Neural cell (in vitro differentiated cells): ENCODE data around the gene TMPRSS2. TPM values are rescaled to one million over a fixed set of nuclear protein-coding genes. Genes with fewer than 3 reads are reported as not detected.

Experiments
- H2AFZ ChIP-seq: fragments of 200-600, 300-800 bp; sonication (generic), shearing (Covaris generic); 2 replicates; pipeline ENCODE4 v1.6.0; 2014; ENCODE audit warnings: low read depth, mild to moderate bottlenecking, antibody characterized with exemption, low read length, moderate library complexity
- H3F3A ChIP-seq: fragments of 200-600 bp; shearing (Covaris generic); 2 replicates; pipeline ENCODE4 v1.6.1; 2016; ENCODE audit warnings: mild to moderate bottlenecking, moderate library complexity, mixed read lengths, antibody characterized with exemption, low read length; ENCODE audit not compliant: insufficient read depth, poor library complexity, severe bottlenecking
- H3K27ac ChIP-seq: fragments of 200-600, 300-800 bp; sonication (generic), shearing (Covaris generic); 2 replicates; pipeline ENCODE4 v1.5.1; 2014; ENCODE audit warnings: mild to moderate bottlenecking, low read length, moderate library complexity
- H3K27me3 ChIP-seq: fragments of 300-800, 200-600 bp; sonication (generic), shearing (Covaris generic); 2 replicates; pipeline ENCODE4 v1.6.0; 2014; ENCODE audit warnings: mild to moderate bottlenecking, low read depth, low read length, moderate library complexity; ENCODE audit not compliant: insufficient read depth
- H3K36me3 ChIP-seq: fragments of 300-800, 200-600 bp; sonication (generic), shearing (Covaris generic); 2 replicates; pipeline ENCODE4 v1.5.1; 2014; ENCODE audit warnings: mild to moderate bottlenecking, antibody characterized with exemption, low read length, moderate library complexity; ENCODE audit not compliant: insufficient read depth
- H3K4me2 ChIP-seq: fragments of 300-800, 200-600 bp; sonication (generic), shearing (Covaris generic); 2 replicates; pipeline ENCODE4 v1.6.0; 2014; ENCODE audit warnings: mild to moderate bottlenecking, low read length
- H3K4me3 ChIP-seq: fragments of 300-800, 200-600 bp; sonication (generic), shearing (Covaris generic); 2 replicates; pipeline ENCODE4 v1.5.1; 2014; ENCODE audit warnings: mild to moderate bottlenecking, low read length, moderate library complexity
- H3K79me2 ChIP-seq: fragments of 200-600 bp; shearing (Covaris generic); replicated peaks from 2 replicates; pipeline ENCODE4 v1.6.0; 2014; ENCODE audit warnings: mild to moderate bottlenecking, low read length, moderate library complexity; ENCODE audit not compliant: insufficient read depth
- H3K9ac ChIP-seq: fragments of 300-800, 200-600 bp; sonication (generic), shearing (Covaris generic); 2 replicates; pipeline ENCODE4 v1.6.1; 2016; ENCODE audit warnings: mild to moderate bottlenecking, low read length, mixed read lengths
- H3K9me2 ChIP-seq: fragments of 200-600 bp; shearing (Covaris generic); 2 replicates; pipeline ENCODE4 v1.6.1; 2016; ENCODE audit warnings: mild to moderate bottlenecking, low read length, mixed read lengths; ENCODE audit not compliant: insufficient read depth
- H3K9me3 ChIP-seq: fragments of 200-600, 300-800 bp; sonication (generic), shearing (Covaris generic); 2 replicates; pipeline ENCODE4 v1.6.1; 2016; ENCODE audit warnings: mild to moderate bottlenecking, mixed run types, low read length, moderate library complexity, mixed read lengths
- H4K20me1 ChIP-seq: fragments of 200-600 bp; shearing (Covaris generic); 2 replicates; pipeline ENCODE4 v1.6.1; 2016; ENCODE audit warnings: mild to moderate bottlenecking, mixed run types; ENCODE audit not compliant: insufficient read depth
- CTCF ChIP-seq: fragments of 450-650 bp; IDR thresholded peaks from 2 replicates; pipeline ENCODE4 v1.5.1; 2014; ENCODE audit warnings: antibody characterized with exemption, mild to moderate bottlenecking, moderate library complexity; ENCODE audit not compliant: poor library complexity, severe bottlenecking
- EP300 ChIP-seq: fragments of 450-650 bp; conservative IDR thresholded peaks from 2 replicates; pipeline ENCODE4 v1.6.1; 2014; ENCODE audit warnings: antibody characterized with exemption, mild to moderate bottlenecking, moderate library complexity; ENCODE audit not compliant: poor library complexity, severe bottlenecking
- EZH2 ChIP-seq: fragments of 200-600, 300-800 bp; shearing (Covaris generic), sonication (generic); IDR thresholded peaks from 2 replicates; pipeline ENCODE4 v1.6.1; 2014; ENCODE audit warnings: antibody characterized with exemption, low read length, borderline replicate concordance, mild to moderate bottlenecking; ENCODE audit not compliant: insufficient read depth, poor library complexity, severe bottlenecking
- MXI1 ChIP-seq: fragments of 450-650 bp; conservative IDR thresholded peaks from 2 replicates; pipeline ENCODE4 v1.6.1; 2014; ENCODE audit warnings: antibody characterized with exemption, mild to moderate bottlenecking; ENCODE audit not compliant: poor library complexity, severe bottlenecking
- POLR2AphosphoS5 ChIP-seq: IDR thresholded peaks from 2 replicates; pipeline ENCODE4 v1.6.1; 2012
- RAD21 ChIP-seq: fragments of 450-650 bp; conservative IDR thresholded peaks from 2 replicates; pipeline ENCODE4 v1.6.1; 2014; ENCODE audit warnings: antibody characterized with exemption, mild to moderate bottlenecking, moderate library complexity
- SMC3 ChIP-seq: fragments of 450-650 bp; conservative IDR thresholded peaks from 2 replicates; pipeline ENCODE4 v1.6.1; 2014; ENCODE audit warnings: antibody characterized with exemption, mild to moderate bottlenecking, moderate library complexity; ENCODE audit not compliant: poor library complexity
- TAF1 ChIP-seq: IDR thresholded peaks from 2 replicates; pipeline ENCODE4 v1.6.1; 2012; ENCODE audit warnings: low read depth
- polyA plus RNA-seq: library from polyadenylated mRNA; depleted of rRNA; stranded (reverse); fragments of >200 nt; gene quantifications from 2 replicates; pipeline ENCODE4 v1.2.3, GENCODE V29; 2014
- TF ChIP-seq, protein P1 (sequence below): IDR thresholded peaks from 2 replicates; pipeline ENCODE4 v1.6.1; 2012; ENCODE audit warnings: borderline replicate concordance

The TMPRSS2 gene
- polyA plus RNA-seq, 1 donor from 2014 or later, result not detected

GRCh38 chr21:41509733-41510132, 1.8 kb upstream of the TMPRSS2 start:
- H3K27me3 ChIP-seq, result peaks cover 60% of the 10 kb centered on the region
- no peak overlapping the region for H2AFZ ChIP-seq
- TF ChIP-seq, protein P1, sequence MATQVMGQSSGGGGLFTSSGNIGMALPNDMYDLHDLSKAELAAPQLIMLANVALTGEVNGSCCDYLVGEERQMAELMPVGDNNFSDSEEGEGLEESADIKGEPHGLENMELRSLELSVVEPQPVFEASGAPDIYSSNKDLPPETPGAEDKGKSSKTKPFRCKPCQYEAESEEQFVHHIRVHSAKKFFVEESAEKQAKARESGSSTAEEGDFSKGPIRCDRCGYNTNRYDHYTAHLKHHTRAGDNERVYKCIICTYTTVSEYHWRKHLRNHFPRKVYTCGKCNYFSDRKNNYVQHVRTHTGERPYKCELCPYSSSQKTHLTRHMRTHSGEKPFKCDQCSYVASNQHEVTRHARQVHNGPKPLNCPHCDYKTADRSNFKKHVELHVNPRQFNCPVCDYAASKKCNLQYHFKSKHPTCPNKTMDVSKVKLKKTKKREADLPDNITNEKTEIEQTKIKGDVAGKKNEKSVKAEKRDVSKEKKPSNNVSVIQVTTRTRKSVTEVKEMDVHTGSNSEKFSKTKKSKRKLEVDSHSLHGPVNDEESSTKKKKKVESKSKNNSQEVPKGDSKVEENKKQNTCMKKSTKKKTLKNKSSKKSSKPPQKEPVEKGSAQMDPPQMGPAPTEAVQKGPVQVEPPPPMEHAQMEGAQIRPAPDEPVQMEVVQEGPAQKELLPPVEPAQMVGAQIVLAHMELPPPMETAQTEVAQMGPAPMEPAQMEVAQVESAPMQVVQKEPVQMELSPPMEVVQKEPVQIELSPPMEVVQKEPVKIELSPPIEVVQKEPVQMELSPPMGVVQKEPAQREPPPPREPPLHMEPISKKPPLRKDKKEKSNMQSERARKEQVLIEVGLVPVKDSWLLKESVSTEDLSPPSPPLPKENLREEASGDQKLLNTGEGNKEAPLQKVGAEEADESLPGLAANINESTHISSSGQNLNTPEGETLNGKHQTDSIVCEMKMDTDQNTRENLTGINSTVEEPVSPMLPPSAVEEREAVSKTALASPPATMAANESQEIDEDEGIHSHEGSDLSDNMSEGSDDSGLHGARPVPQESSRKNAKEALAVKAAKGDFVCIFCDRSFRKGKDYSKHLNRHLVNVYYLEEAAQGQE, result no peak
- TF ChIP-seq POLR2AphosphoS5 (no peak), SMC3 (no peak), RAD21 (no peak), EZH2 (no peak), EP300 (no peak), MXI1 (no peak), CTCF (no peak)
- H4K20me1 ChIP-seq, result no peaks in the 10 kb centered on the region
- H3K36me3 ChIP-seq, result no peaks in the 10 kb centered on the region
- H3K9me2 ChIP-seq, result no peaks in the 10 kb centered on the region
- H3K27ac ChIP-seq, result no peak overlapping the region
- H3K9me3 ChIP-seq, result peaks cover 6% of the 10 kb centered on the region
- H3F3A ChIP-seq, result no peaks in the 10 kb centered on the region
- H3K4me2 ChIP-seq, result no peak overlapping the region
- H3K79me2 ChIP-seq, result no peaks in the 10 kb centered on the region
- no peak overlapping the region for H3K9ac ChIP-seq
- no peak overlapping the region for H3K4me3 ChIP-seq

- no peaks in the 10 kb centered on the region for H3F3A ChIP-seq
- H3K9ac ChIP-seq, result no peak overlapping the region
- H3K79me2 ChIP-seq, result no peaks in the 10 kb centered on the region
- H3K27ac ChIP-seq, result no peak overlapping the region
- H3K9me3 ChIP-seq, result peaks cover 6% of the 10 kb centered on the region
- no peak overlapping the region for H3K4me2 ChIP-seq
- H4K20me1 ChIP-seq, result no peaks in the 10 kb centered on the region
- H3K4me3 ChIP-seq, result no peak overlapping the region
- H3K9me2 ChIP-seq, result no peaks in the 10 kb centered on the region
- peaks cover 66% of the 10 kb centered on the region for H3K27me3 ChIP-seq
- no peak for TF ChIP-seq CTCF
- no peak for TF ChIP-seq RAD21
- TF ChIP-seq EP300, result no peak
- no peak for TF ChIP-seq TAF1
- no peak for TF ChIP-seq POLR2AphosphoS5
- TF ChIP-seq MXI1, result no peak
- no peak for TF ChIP-seq SMC3
- TF ChIP-seq, protein P1, result no peak
- TF ChIP-seq EZH2, result no peak
- no peak overlapping the region for H2AFZ ChIP-seq
- no peaks in the 10 kb centered on the region for H3K36me3 ChIP-seq
Measured at GRCh38 chr21:41509145-41509496, 1.2 kb upstream of the TMPRSS2 start.
